ENCODE results near the gene IGF2BP2. TPM values are rescaled to one million over a fixed set of nuclear protein-coding genes. Genes with fewer than 3 reads are reported as not detected.

IGF2BP2 gene
- total RNA-seq, 2 donors from 2014 or later = 2.6 to 2.7 TPM

GRCh38 chr3:185733980-185734724 lies 90.7 kb downstream of the IGF2BP2 start:
- TF ChIP-seq, protein P1, sequence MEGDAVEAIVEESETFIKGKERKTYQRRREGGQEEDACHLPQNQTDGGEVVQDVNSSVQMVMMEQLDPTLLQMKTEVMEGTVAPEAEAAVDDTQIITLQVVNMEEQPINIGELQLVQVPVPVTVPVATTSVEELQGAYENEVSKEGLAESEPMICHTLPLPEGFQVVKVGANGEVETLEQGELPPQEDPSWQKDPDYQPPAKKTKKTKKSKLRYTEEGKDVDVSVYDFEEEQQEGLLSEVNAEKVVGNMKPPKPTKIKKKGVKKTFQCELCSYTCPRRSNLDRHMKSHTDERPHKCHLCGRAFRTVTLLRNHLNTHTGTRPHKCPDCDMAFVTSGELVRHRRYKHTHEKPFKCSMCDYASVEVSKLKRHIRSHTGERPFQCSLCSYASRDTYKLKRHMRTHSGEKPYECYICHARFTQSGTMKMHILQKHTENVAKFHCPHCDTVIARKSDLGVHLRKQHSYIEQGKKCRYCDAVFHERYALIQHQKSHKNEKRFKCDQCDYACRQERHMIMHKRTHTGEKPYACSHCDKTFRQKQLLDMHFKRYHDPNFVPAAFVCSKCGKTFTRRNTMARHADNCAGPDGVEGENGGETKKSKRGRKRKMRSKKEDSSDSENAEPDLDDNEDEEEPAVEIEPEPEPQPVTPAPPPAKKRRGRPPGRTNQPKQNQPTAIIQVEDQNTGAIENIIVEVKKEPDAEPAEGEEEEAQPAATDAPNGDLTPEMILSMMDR (IDR thresholded peaks at IDR 0.05) = peak; percentile 20

GRCh38 chr3:185732782-185733181 lies 92.1 kb downstream of the IGF2BP2 start:
- ATAC-seq (ENCODE audit: insufficient number of reproducible peaks, low FRiP score, low read depth) = no peak
- H3K27ac ChIP-seq = no peak overlapping the region
- no peak overlapping the region for H3K4me3 ChIP-seq
- TF ChIP-seq, protein P1 (IDR thresholded peaks at IDR 0.05) = no peak
- no peak for DNase-seq (ENCODE audit: low spot score)
- H3K27me3 ChIP-seq (replicated peaks; ENCODE audit: insufficient read depth) = no peaks in the 10 kb centered on the region
- no peaks in the 10 kb centered on the region for H3K9me3 ChIP-seq
- H3K36me3 ChIP-seq = no peaks in the 10 kb centered on the region
- H3K4me1 ChIP-seq (ENCODE audit: control insufficient read depth in 1 of 2, low read depth in 2 of 2) = no peaks in the 10 kb centered on the region

More at GRCh38 chr3:185733980-185734724, 90.7 kb downstream of the IGF2BP2 start:
- H3K4me1 ChIP-seq (ENCODE audit: control insufficient read depth in 1 of 2, low read depth in 2 of 2) = no peaks in the 10 kb centered on the region
- no peaks in the 10 kb centered on the region for H3K36me3 ChIP-seq
- H3K9me3 ChIP-seq = no peaks in the 10 kb centered on the region
- no peaks in the 10 kb centered on the region for H3K27me3 ChIP-seq (replicated peaks; ENCODE audit: insufficient read depth)
- no peak overlapping the region for H3K27ac ChIP-seq
- DNase-seq (ENCODE audit: low spot score) = no peak
- no peak for ATAC-seq (ENCODE audit: insufficient number of reproducible peaks, low FRiP score, low read depth)
- no peak overlapping the region for H3K4me3 ChIP-seq

DNA sequence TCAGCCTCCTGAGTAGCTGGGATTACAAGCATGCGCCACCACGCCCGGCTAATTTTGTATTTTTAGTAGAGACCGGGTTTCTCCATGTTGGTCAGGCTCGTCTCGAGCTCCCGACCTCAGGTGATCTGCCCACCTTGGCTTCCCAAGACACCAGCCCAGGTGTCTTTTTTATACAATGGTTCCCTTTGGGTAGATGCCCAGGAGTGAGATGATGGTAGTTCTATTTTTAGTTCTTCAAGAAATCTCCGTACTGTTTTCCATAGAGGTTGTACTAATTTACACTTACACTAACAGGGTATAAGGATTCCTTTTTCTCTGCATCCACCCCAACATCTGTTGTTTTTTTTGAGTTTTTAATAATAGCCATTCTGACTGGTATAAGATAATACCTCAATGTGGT lies 94.3 kb downstream of the IGF2BP2 start:
- H3K36me3 ChIP-seq = no peaks in the 10 kb centered on the region
- H3K27ac ChIP-seq = no peak overlapping the region
- DNase-seq (ENCODE audit: low spot score) = no peak
- no peaks in the 10 kb centered on the region for H3K27me3 ChIP-seq (replicated peaks; ENCODE audit: insufficient read depth)
- H3K4me1 ChIP-seq (ENCODE audit: control insufficient read depth in 1 of 2, low read depth in 2 of 2) = no peaks in the 10 kb centered on the region
- no peak overlapping the region for H3K4me3 ChIP-seq
- H3K9me3 ChIP-seq = no peaks in the 10 kb centered on the region
- no peak for ATAC-seq (ENCODE audit: insufficient number of reproducible peaks, low FRiP score, low read depth)
- TF ChIP-seq, protein P1 (IDR thresholded peaks at IDR 0.05) = no peak

DNA sequence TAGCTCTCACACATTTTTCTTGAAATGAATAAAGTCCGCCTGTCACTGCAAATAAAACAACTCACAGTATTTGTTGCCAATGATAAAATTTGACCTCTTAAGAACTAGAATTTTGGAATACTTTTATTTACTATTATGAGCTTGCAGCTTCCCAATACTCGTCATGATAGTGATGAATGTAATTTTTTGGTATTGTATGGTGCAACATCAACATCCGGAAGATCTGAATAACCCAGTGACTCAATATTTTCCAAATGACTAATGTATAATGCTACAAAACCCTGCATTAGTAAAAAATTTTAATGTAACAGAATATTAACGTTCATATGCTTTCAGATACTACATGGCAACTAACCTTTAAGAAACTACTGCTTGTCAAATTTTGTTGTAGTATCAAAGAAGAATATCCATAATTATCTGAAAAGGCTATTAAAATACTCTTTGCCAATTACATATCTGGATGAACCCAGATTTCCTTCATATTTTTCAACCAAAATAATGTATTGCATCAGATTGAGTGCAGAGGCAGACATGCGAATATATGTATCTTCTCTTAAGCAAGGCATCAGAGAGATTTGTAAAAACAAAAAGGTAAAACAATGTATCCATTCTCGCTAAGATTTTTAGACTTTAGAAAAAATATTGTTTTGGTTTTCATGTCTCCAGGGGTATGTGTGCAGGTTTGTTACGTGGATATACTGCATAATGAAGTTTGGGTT lies 95.3 kb downstream of the IGF2BP2 start:
- H3K4me1 ChIP-seq (ENCODE audit: control insufficient read depth in 1 of 2, low read depth in 2 of 2) = no peaks in the 10 kb centered on the region
- H3K9me3 ChIP-seq = no peaks in the 10 kb centered on the region
- DNase-seq (ENCODE audit: low spot score) (no peak), ATAC-seq (ENCODE audit: insufficient number of reproducible peaks, low FRiP score, low read depth) (no peak)
- H3K36me3 ChIP-seq = no peaks in the 10 kb centered on the region
- TF ChIP-seq, protein P1 (IDR thresholded peaks at IDR 0.05) = no peak
- no peak overlapping the region for H3K4me3 ChIP-seq
- no peaks in the 10 kb centered on the region for H3K27me3 ChIP-seq (replicated peaks; ENCODE audit: insufficient read depth)
- no peak overlapping the region for H3K27ac ChIP-seq

DNA sequence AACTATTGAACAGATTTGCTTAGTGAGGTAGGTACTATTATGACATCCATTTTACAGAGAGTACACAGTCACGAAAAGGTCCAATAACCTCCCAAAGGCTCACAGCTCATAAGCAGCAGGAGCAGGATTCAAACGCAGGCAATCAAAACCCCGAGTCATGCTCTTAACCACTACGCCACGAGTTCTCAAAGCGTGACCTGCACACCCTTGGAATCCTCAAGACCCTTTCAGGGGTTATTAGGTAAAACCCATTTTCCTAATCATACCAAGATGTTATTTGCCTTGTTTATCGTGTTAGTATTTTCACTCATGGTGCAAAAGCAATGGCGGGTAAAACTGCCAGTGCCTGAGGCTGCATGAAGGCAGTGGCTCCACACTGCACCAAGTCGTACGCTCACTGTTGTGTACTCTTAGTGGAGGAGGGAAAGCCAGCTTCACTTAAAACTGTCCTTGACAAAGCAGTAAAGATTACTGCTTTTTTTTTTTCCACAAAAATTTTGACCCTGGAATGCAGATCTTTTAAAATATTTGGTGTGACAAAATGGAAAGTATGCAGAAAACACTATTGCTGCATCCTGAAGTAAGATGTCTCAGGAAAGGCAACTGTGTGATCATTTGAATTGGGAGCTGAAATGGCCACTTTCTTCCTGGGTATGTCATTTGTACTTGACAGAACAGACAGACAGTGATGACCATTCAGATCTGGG lies 96.1 kb downstream of the IGF2BP2 start:
- Histone ChIP-seq H3K27ac (no peak overlapping the region), H3K9me3 (no peaks in the 10 kb centered on the region), H3K27me3 (replicated peaks; ENCODE audit: insufficient read depth) (no peaks in the 10 kb centered on the region), H3K4me1 (ENCODE audit: control insufficient read depth in 1 of 2, low read depth in 2 of 2) (no peaks in the 10 kb centered on the region), H3K36me3 (no peaks in the 10 kb centered on the region), H3K4me3 (no peak overlapping the region)
- ATAC-seq (ENCODE audit: insufficient number of reproducible peaks, low FRiP score, low read depth) = no peak
- TF ChIP-seq, protein P1 (IDR thresholded peaks at IDR 0.05) = no peak
- no peak for DNase-seq (ENCODE audit: low spot score)

Data from thoracic aorta (tissue), 2 donors.